ENCODE results near the gene OMA1.
"Not testable (repeated sequence)": the region's sequence is repeated elsewhere in the genome, so short reads cannot be mapped to it uniquely, and the experiment has no call there.

Gene OMA1

DNA sequence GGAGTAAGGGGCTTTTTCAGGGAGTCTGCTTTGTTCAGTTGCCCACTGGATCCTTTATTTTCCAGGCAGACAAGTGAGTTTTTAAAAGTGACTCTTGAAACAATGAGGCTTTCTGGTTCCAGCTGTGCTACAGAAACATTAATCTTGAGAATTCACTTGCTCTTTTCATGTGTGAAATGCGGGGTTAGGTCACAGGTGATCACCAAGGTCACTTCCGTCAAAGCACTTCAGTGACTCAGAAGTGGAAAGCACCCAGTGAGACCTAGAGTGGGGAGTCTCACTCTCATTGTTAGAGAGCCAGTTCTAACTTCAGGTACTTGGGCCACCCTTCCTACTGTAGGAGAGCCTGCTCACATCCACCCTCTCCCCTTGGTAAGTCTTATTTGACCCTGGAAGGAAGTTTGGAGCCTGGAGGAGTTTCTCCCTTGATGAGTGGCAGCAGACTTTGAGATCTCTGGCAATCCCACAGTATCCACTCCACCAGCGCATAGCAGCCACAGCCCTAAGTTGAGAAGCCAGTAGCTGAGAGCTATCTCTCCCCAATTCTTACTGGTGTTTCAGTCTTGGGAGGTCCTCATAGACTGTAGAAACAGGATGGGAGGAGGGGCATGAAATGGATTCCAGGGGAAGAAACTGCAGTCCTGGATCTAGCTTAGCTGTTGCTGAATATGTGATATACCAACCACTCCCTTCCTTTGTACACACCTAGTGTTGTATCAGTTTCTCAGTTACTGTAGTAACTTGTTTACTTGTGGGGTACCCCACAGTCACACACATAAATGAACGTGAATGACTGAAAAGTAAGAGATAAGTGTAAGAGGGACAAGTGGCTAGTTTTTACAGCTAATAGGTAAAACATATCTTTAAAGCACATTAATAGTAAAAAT, 27.4 kb upstream of the OMA1 start:
- peak; percentile 49 for DNase-seq

GRCh38 chr1:58573138-58573537, 26.6 kb upstream of the OMA1 start:
- DNase-seq, result no peak

GRCh38 chr1:58572690-58573089, 26.2 kb upstream of the OMA1 start:
- DNase-seq, result no peak

DNA sequence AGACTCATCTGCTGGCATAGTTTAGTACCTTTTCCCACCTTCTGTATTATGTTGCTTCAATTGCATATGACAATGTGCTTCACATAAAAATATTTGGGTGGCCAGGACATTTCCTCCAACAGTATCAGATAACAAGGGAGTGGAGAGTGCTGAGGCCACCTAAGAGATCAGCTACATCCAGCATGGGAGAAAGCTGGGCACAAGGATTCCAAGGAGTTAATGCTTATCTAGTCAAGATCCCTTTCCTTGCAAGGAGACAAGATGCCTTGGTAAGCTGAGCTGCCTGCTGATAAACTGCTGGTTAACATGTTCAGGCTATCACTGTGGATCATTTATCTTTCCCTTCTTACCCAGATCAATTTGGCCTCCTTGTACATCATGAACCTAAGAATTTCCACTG, 25.1 kb upstream of the OMA1 start:
- no peak for DNase-seq

GRCh38 chr1:58570817-58571216, 24.3 kb upstream of the OMA1 start:
- no peak for DNase-seq

GRCh38 chr1:58570094-58570493, 23.6 kb upstream of the OMA1 start:
- no peak for DNase-seq

GRCh38 chr1:58568911-58569310, 22.4 kb upstream of the OMA1 start:
- no peak for DNase-seq

DNA sequence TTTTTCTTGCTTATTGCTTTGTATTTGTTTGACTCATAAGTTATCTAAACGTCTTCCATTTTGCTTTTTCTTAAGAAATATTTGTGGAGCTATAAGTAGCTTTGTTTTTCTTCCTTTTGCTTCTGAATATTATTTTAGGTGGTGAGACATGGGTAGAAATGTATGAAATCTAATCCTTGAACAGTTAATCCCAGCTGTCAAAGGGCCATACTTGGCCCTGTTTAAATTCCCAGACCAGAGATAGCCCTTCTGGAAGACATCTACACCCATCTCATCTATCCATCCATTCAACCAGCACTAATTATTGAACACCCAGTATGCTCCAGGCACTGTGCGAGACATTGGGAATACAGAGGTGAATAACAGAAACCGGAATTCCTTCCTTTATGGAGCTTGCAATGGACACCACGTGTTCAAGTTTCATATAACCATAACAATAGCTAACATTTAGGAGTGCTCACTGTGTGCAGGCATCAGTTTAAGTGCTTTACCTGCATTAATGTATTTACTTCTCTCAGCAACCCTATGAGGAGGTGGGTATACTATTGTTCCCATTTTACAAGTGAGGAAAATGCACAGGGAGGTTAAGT, 21.8 kb upstream of the OMA1 start:
- no peak for DNase-seq

DNA sequence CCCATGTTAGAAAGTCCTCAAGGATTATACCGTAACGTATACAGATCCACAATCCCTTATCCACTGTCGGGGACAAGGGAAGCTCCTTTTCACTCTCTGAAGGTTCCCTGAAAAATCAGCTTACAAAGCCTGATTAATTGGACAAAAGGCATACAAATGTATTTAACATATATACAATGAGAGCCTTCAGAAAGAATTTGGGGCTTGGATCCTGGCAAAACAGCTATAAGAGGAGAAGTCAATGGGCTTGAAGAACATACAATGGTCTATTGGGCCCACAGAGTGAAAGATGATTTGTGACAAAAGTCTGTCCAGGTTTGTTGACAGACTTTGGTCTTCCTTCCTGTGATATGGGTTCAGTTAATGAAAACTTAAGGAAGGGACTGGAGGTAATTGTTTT, 19.8 kb upstream of the OMA1 start:
- no peak for DNase-seq

DNA sequence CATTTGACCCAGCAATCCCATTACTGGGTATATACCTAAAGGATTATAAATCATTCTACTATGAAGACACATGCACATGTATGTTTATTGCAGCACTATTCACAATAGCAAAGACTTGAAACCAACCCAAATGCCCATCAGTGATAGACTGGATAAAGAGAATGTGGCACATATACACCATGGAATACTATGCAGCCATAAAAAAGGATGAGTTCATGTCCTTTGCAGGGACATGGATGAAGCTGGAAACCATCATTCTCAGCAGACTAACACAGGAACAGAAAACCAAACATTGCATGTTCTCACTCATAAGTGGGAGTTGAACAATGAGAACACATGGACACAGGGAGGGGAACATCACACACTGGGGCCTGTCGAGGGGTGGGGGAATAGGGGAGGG, 17.2 kb upstream of the OMA1 start:
- not testable (repeated sequence) for DNase-seq

GRCh38 chr1:58561633-58562032, 15.1 kb upstream of the OMA1 start:
- DNase-seq, result no peak

- DNase-seq, result no peak
These were observed 8.9 kb upstream of the OMA1 start for GRCh38 chr1:58555393-58555792.

DNA sequence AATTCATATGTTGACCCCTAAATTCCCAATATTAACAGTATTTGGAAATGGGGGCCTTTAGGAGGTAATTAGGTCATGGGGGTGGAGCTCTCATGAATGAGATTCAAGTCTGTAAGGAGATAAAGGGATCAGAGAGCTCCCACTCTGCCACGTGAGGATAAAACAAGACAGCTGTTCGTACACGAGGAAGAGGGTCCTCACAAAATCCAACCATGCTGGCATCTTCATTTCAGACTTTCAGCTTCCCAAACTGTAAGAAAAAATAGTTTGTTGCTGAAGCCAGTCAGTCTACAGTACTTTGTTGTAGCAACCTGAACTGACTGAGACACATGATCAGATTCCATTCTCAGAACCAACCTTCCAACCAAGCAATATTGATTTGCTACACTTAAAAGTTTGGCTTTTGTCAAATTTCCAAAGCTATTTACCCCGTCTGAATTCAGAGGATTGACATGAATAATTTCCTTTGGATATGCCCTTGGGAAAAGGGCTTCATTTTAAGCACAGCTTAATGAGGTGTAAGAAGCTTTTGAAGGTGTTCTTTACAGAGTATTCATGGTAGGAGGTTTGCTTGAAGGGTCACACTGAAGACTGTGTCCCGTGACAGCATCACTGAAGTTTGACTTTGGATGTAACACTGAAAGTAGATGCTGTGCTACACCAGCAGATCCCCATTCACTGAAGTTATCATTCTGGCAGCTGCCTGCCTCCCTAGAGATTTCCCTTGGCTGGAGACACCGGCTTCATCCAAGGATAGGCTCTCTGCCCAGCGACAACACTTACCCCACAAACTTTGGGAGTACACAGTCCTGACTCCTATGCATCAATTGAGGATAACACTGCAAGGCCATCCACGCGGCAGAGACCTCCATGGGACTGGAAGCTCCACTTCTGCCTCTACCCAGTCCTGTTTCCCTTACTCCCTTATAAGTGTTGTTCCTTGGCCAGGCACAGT, 4.9 kb upstream of the OMA1 start:
- no peak for DNase-seq

DNA sequence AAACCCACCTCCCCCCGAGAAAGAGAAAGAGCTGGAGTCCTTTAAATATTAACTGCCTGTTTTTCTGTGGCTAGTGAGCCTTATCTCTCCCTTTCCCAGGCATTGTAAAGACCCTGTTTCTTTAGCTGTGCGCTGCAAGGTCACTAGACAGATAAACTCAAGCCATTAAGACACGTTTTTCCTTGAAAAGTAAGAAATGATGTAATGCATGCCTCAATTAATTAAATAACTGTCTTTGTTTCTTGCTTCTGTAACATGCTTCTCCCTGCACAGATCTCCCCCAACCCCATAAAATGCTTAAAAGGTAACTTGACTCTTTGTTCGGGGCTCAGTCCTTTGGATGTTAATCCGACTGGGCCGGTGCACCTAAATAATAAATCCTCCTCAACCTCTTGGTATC, 2.8 kb upstream of the OMA1 start:
- not testable (repeated sequence) for DNase-seq

GRCh38 chr1:58548371-58548770, 1.8 kb upstream of the OMA1 start:
- no peak for DNase-seq

DNA sequence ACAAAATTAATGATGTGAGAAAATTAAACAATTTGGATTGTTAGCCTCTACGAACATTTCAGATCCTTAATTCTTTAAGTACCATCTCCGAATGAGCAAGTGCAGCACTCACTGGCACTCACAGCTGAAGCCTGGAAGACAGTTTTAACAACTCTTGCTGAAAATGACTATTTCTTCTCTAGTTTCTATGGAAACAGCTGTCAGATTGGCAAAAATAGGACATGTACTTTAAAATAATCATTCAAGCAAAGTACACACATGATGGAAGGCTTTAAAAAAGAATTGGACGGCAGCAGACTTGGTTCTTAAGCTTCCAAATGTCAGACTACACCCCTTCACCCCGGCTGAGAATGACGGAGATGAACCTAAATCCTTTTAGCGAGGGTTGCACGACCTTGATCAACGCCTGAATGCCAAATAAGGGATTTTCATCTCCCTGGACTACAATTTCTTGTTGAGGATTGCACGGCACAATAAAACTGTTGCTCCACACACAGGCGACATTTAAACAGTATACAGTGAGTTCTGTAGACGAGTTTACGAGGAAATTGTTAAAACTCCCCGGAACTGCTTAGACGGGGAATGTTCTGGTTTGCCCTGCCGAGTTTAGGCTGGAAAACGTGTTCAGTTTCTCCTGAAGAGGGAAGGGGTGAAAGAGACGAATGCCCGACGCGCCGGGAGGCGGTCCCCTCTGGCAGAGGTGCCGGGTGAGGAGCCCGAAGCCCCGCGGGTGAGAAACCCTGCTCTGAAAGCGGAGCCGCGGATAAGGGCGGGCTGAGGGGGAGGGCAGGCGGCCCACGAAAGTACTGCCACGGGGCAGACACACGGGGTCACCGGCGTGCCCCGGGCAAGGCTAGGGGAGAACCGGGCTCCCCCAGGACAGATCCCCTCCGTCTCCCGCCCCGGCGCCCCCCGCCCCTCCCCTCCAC, 671 bp downstream of the OMA1 start:
- peak; percentile 84 for DNase-seq

DNA sequence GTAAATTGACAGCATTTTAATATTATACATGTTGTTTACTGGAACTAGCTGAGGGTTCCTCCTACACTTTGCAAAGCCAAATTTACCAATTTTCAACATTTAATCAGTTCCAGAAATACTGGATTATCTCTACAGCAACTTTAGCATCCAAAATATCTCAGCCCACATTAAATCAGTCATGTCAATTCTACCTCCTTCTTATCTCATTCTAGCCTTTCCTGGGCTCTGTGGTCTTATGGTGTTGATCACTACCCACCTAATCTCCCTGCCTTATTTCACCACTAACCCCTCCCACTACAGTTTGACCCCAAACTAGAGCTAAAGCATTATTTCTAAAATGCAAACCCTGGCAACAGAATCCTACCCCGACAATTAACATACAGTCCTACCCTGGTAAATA, 3.3 kb downstream of the OMA1 start:
- DNase-seq, result no peak

DNA sequence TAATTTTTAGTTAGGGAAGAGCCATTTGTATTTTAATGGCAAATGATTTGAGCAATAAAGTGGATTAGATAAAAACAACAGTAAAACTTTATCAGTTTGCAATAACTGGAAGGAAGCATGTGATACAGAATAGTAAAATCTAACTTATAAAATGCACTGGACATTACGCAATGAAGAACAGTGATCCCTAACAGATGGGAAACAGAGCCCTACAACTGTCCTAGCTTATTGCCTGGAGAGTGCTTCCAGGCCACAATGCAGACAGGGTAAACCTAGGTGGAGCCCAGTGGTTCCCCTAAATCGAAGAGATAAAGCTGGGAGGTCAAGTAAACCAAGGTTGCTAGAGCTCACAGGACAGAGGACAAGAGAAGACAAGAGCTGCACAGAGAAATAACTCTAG, 7.0 kb downstream of the OMA1 start:
- DNase-seq, result no peak

DNA sequence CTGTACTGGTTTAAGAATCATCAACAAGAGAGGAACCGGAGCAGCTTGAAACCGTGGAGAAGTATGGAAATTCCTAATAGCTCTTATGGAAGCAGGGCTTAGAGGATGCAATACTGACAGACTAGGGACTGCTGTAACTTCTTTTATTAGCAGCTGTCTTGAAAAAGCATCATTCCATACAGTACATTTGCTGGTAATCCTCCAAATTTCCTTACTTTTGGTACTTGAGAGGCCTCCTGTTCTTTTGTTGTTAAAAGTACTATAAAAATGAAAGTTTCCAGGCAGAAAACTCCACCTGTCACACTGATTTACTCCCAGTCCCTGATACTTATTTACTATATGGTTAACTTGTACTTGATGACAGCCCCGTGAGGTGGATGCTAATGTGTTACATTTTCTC, 7.7 kb downstream of the OMA1 start:
- no peak for DNase-seq

DNA sequence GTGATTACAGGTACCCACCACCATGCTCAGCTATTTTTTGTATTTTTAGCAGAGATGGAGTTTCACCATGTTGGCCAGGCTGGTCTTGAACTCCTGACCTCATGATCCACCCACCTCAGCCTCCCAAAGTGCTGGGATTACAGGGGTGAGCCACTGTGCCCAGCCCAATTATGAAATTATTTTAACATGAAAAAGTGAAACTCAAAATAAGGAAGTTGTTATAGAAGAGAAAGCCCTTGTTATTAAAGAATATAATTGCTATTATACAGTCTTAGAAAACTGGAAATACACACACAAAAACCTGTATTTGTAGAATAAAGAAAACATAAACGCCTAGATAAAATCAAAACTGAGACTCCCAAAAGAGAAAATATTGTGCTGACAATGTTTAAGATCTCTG, 14.7 kb downstream of the OMA1 start:
- DNase-seq, result not testable (repeated sequence)

GRCh38 chr1:58529284-58529683, 17.2 kb downstream of the OMA1 start:
- DNase-seq, result no peak

DNA sequence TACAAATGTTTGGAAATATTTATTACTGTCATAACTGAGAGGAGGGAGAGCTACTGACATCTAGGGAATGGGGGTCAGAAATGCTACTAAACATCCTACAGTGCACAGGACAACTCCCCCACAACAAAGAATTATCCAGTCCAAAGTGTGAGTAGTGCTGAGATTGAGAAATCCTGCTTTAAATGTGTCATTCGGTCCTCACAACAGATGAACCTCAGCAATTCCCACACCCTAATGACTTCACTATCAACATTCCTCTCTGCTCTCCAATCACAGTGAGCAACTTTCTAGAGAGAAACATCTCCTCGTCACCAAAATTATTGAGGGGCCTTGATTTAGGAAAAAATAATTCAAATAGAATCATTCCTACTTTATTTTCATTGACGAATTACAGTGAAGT, 18.0 kb downstream of the OMA1 start:
- no peak for DNase-seq

Measured in CD4-positive, alpha-beta T cell treated with Interleukin-21 for 1 hour (primary cell).